OCI-LY1 (cell line): ENCODE measurements around the gene ELAVL3.

Experiments
- H2AFZ ChIP-seq: fragments of 200-600 bp; sonication (generic), shearing (Covaris generic); 2 replicates; pipeline ENCODE4 v1.6.0; 2014; ENCODE audit warnings: antibody characterized with exemption, mild to moderate bottlenecking, low read length
- H3F3A ChIP-seq: fragments of 200-600 bp; sonication (generic), shearing (Covaris generic); 2 replicates; pipeline ENCODE4 v1.6.0; 2014; ENCODE audit warnings: mild to moderate bottlenecking, antibody characterized with exemption, low read length, moderate library complexity; ENCODE audit not compliant: insufficient read depth
- H3K27ac ChIP-seq: fragments of 200-600 bp; sonication (generic); 2 replicates; pipeline ENCODE4 v1.5.1; 2014; ENCODE audit warnings: low read length, mixed run types, mild to moderate bottlenecking, low read depth; ENCODE audit not compliant: poor library complexity, severe bottlenecking
- H3K27me3 ChIP-seq: fragments of 200-600 bp; sonication (generic); 2 replicates; pipeline ENCODE4 v1.6.0; 2014; ENCODE audit warnings: antibody characterized with exemption, mild to moderate bottlenecking, low read length, moderate library complexity; ENCODE audit not compliant: insufficient read depth
- H3K36me3 ChIP-seq: fragments of 200-600 bp; sonication (generic); 2 replicates; pipeline ENCODE4 v1.6.1; 2014; ENCODE audit warnings: mild to moderate bottlenecking, antibody characterized with exemption, low read length, moderate library complexity, mixed read lengths; ENCODE audit not compliant: insufficient read depth
- H3K4me1 ChIP-seq: fragments of 200-600 bp; sonication (generic); 2 replicates; pipeline ENCODE4 v1.5.1; 2014; ENCODE audit warnings: mild to moderate bottlenecking, low read length, moderate library complexity; ENCODE audit not compliant: insufficient read depth, severe bottlenecking
- H3K4me2 ChIP-seq: fragments of 200-600 bp; sonication (generic), shearing (Covaris generic); 2 replicates; pipeline ENCODE4 v1.6.1; 2014; ENCODE audit warnings: low read length
- H3K4me3 ChIP-seq: fragments of 200-600 bp; sonication (generic); 2 replicates; pipeline ENCODE4 v1.5.1; 2014; ENCODE audit warnings: low read length, low read depth, mild to moderate bottlenecking, mixed read lengths; ENCODE audit not compliant: poor library complexity, severe bottlenecking
- H3K79me2 ChIP-seq: fragments of 200-600 bp; shearing (Covaris generic); 2 replicates; pipeline ENCODE4 v1.6.1; 2016; ENCODE audit warnings: mixed run types, low read length, mixed read lengths; ENCODE audit not compliant: insufficient read depth
- H3K9ac ChIP-seq: fragments of 200-600 bp; sonication (generic), shearing (Covaris generic); 2 replicates; pipeline ENCODE4 v1.6.1; 2014; ENCODE audit warnings: mild to moderate bottlenecking, low read length, mixed read lengths
- H3K9me2 ChIP-seq: fragments of 200-600 bp; sonication (generic), shearing (Covaris generic); 2 replicates; pipeline ENCODE4 v1.6.1; 2014; ENCODE audit warnings: low read depth, mild to moderate bottlenecking, low read length, mixed read lengths
- H3K9me3 ChIP-seq: fragments of 200-600 bp; shearing (Covaris generic); 2 replicates; pipeline ENCODE4 v1.6.1; 2014; ENCODE audit warnings: low read length, mixed read lengths
- H4K20me1 ChIP-seq: fragments of 200-600 bp; sonication (generic), shearing (Covaris generic); 2 replicates; pipeline ENCODE4 v1.6.0; 2016; ENCODE audit warnings: mild to moderate bottlenecking, low read length; ENCODE audit not compliant: insufficient read depth
- EZH2 ChIP-seq: fragments of 200-600 bp; sonication (generic), shearing (Covaris generic); IDR thresholded peaks from 2 replicates; pipeline ENCODE4 v1.8.0; 2017; ENCODE audit warnings: borderline replicate concordance, mixed run types, mild to moderate bottlenecking, antibody characterized with exemption, low read length, moderate library complexity, mixed read lengths
- TF ChIP-seq, protein P1 (sequence below): fragments of 200-600 bp; sonication (generic), shearing (Covaris generic); IDR thresholded peaks from 2 replicates; pipeline ENCODE4 v1.5.1; 2017; ENCODE audit warnings: mild to moderate bottlenecking, antibody characterized with exemption, low read length, moderate library complexity, mixed read lengths

ELAVL3 gene

DNA sequence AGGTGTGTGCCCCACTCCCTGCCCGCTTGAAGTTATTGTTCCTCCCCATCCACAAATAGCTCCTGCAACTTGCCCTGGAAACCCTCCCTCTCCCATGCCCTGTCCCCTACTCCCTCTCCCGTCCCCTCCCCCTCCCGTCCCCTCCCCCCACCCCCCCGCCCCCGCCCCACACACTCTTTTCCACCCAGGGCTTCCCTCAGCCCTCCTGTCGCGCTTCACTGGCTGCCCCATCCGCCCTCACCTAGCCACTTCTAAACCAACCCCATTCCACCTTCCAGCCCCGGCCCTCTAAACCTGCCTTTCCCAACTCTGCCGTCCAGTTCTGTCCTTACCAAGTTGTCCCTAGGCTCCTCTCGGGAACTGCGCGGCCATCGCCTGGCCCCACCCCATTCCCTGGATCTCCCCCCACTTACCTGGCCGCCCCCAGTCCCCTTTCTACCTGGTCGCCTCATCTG is 62.7 kb downstream of the ELAVL3 start:
- no peaks in the 10 kb centered on the region for H3K9me2 ChIP-seq
- H3K79me2 ChIP-seq: no peaks in the 10 kb centered on the region
- H3K27ac ChIP-seq: no peak overlapping the region
- H3K9me3 ChIP-seq: no peaks in the 10 kb centered on the region
- H4K20me1 ChIP-seq: no peaks in the 10 kb centered on the region
- no peaks in the 10 kb centered on the region for H3F3A ChIP-seq
- H3K9ac ChIP-seq: no peak overlapping the region
- H3K4me3 ChIP-seq: peak overlapping the region; percentile 37
- TF ChIP-seq, protein P1, sequence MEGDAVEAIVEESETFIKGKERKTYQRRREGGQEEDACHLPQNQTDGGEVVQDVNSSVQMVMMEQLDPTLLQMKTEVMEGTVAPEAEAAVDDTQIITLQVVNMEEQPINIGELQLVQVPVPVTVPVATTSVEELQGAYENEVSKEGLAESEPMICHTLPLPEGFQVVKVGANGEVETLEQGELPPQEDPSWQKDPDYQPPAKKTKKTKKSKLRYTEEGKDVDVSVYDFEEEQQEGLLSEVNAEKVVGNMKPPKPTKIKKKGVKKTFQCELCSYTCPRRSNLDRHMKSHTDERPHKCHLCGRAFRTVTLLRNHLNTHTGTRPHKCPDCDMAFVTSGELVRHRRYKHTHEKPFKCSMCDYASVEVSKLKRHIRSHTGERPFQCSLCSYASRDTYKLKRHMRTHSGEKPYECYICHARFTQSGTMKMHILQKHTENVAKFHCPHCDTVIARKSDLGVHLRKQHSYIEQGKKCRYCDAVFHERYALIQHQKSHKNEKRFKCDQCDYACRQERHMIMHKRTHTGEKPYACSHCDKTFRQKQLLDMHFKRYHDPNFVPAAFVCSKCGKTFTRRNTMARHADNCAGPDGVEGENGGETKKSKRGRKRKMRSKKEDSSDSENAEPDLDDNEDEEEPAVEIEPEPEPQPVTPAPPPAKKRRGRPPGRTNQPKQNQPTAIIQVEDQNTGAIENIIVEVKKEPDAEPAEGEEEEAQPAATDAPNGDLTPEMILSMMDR: no peak
- H3K27me3 ChIP-seq: no peaks in the 10 kb centered on the region; the same call in 1 of the 2 replicates
- H3K4me1 ChIP-seq: peaks cover 17% of the 10 kb centered on the region
- H3K36me3 ChIP-seq: no peaks in the 10 kb centered on the region
- H3K4me2 ChIP-seq: peak overlapping the region; percentile 62
- no peak overlapping the region for H2AFZ ChIP-seq

GRCh38 chr19:11416346-11417052 is 64.3 kb downstream of the ELAVL3 start:
- no peak overlapping the region for H3K9ac ChIP-seq
- H3K27ac ChIP-seq: no peak overlapping the region
- peaks cover 8% of the 10 kb centered on the region for H3K4me1 ChIP-seq
- no peaks in the 10 kb centered on the region for H3F3A ChIP-seq
- no peaks in the 10 kb centered on the region for H3K9me3 ChIP-seq
- H2AFZ ChIP-seq: no peak overlapping the region
- no peaks in the 10 kb centered on the region for H3K36me3 ChIP-seq
- H3K4me2 ChIP-seq: no peak overlapping the region
- no peak for TF ChIP-seq EZH2
- TF ChIP-seq, protein P1: no peak
- H3K27me3 ChIP-seq: no peaks in the 10 kb centered on the region; the same call in 1 of the 2 replicates
- H3K4me3 ChIP-seq: no peak overlapping the region
- H3K79me2 ChIP-seq: no peaks in the 10 kb centered on the region
- H3K9me2 ChIP-seq: no peaks in the 10 kb centered on the region
- H4K20me1 ChIP-seq: no peaks in the 10 kb centered on the region

- H3K36me3 ChIP-seq: no peaks in the 10 kb centered on the region
- H3K4me2 ChIP-seq: no peak overlapping the region
- no peaks in the 10 kb centered on the region for H3K9me3 ChIP-seq
- peaks cover 8% of the 10 kb centered on the region for H3K4me1 ChIP-seq
- H3K27ac ChIP-seq: no peak overlapping the region
- H3K9ac ChIP-seq: no peak overlapping the region
- H3F3A ChIP-seq: no peaks in the 10 kb centered on the region
- TF ChIP-seq EZH2: no peak
- TF ChIP-seq, protein P1: no peak
- no peaks in the 10 kb centered on the region for H3K79me2 ChIP-seq
- no peak overlapping the region for H3K4me3 ChIP-seq
- no peaks in the 10 kb centered on the region for H3K9me2 ChIP-seq
- no peak overlapping the region for H2AFZ ChIP-seq
- H4K20me1 ChIP-seq: no peaks in the 10 kb centered on the region
- H3K27me3 ChIP-seq: no peaks in the 10 kb centered on the region
These were observed 66.3 kb downstream of the ELAVL3 start for GRCh38 chr19:11414544-11414943.
